PC-3 (cell line): Measurements from ENCODE around the gene APLNR.

Experiments
- CTCF ChIP-seq: fragments of 300-600 bp; sonication (generic); conservative IDR thresholded peaks from 2 replicates; pipeline ENCODE4 v1.5.1; 2017; ENCODE audit warnings: antibody characterized with exemption, low read depth, mild to moderate bottlenecking, low read length
- EZH2 ChIP-seq: fragments of 300-600 bp; sonication (generic); IDR thresholded peaks from one replicate; pipeline ENCODE4 v1.6.1; 2017; ENCODE audit warnings: antibody characterized with exemption, mild to moderate bottlenecking, low read length; ENCODE audit not compliant: unreplicated experiment
- EZH2phosphoT487 ChIP-seq: fragments of 300-600 bp; sonication (generic); IDR thresholded peaks from 2 replicates; pipeline ENCODE4 v1.6.1; 2018; ENCODE audit warnings: mild to moderate bottlenecking, antibody characterized with exemption, low read length, borderline replicate concordance

- TF ChIP-seq CTCF (no peak), EZH2 (no peak), EZH2phosphoT487 (no peak)
These were observed 40.5 kb downstream of the APLNR start for GRCh38 chr11:57196596-57196995.
